WTC11 (cell line): ENCODE data around the gene MX1. TPM values are rescaled to one million over a fixed set of nuclear protein-coding genes. Genes with fewer than 3 reads are reported as not detected.

ENCODE experiments used
- ATAC-seq: fragments of 200-7000 bp; cut with Tn5 transposase; 2 replicates; pipeline ENCODE4 v1.10.0; 2021; ENCODE audit warnings: mild to moderate bottlenecking, moderate library complexity
- CTCF ChIA-PET: fragments of 300-600 bp; sonication (Branson Sonifier 250); formaldehyde crosslinking; loops from one replicate; lab custom pipeline; 2021; ENCODE audit warnings: antibody characterized with exemption; lab: Charles Lee
- POLR2A ChIA-PET: fragments of 350-600 bp; sonication (Branson Sonifier 250); formaldehyde crosslinking; loops from one replicate; lab custom pipeline; 2021; ENCODE audit warnings: antibody characterized with exemption; lab: Charles Lee
- DNase-seq: peaks from one replicate; pipeline ENCODE4 v3.0.0; 2021; ENCODE audit warnings: low spot score
- H3K27ac Mint-ChIP-seq: 2 replicates; pipeline ENCODE4 v1.8.0; 2021; ENCODE audit warnings: mixed read lengths
- H3K27me3 Mint-ChIP-seq: 2 replicates; pipeline ENCODE4 v1.8.0; 2021; ENCODE audit warnings: low read depth, mild to moderate bottlenecking, moderate library complexity, mixed read lengths
- H3K36me3 Mint-ChIP-seq: 2 replicates; pipeline ENCODE4 v1.8.0; 2021; ENCODE audit warnings: mixed read lengths
- H3K4me1 Mint-ChIP-seq: 2 replicates; pipeline ENCODE4 v1.8.0; 2022; ENCODE audit warnings: mixed read lengths
- H3K4me3 Mint-ChIP-seq: 2 replicates; pipeline ENCODE4 v1.8.0; 2021; ENCODE audit warnings: mild to moderate bottlenecking, moderate library complexity, mixed read lengths
- H3K9me3 Mint-ChIP-seq: 2 replicates; pipeline ENCODE4 v1.8.0; 2021; ENCODE audit warnings: mixed read lengths
- ATF1 ChIP-seq: sonication (generic); formaldehyde crosslinking; IDR thresholded peaks from 2 replicates; pipeline ENCODE4 v1.8.1; 2023; ENCODE audit warnings: mild to moderate bottlenecking, moderate library complexity, missing genetic modification reagents
- CREB1 ChIP-seq: sonication (generic); formaldehyde crosslinking; IDR thresholded peaks from 2 replicates; pipeline ENCODE4 v1.8.0; 2023; ENCODE audit warnings: mild to moderate bottlenecking, missing genetic modification reagents
- ETV6 ChIP-seq: sonication (generic); formaldehyde crosslinking; IDR thresholded peaks from 2 replicates; pipeline ENCODE4 v1.8.1; 2022; ENCODE audit warnings: mild to moderate bottlenecking, missing genetic modification reagents
- IRF2 ChIP-seq: sonication (generic); formaldehyde crosslinking; IDR thresholded peaks from 2 replicates; pipeline ENCODE4 v1.8.0; 2022; ENCODE audit warnings: low read depth, missing genetic modification reagents, borderline replicate concordance
- KAT7 ChIP-seq: sonication (generic); formaldehyde crosslinking; IDR thresholded peaks from 2 replicates; pipeline ENCODE4 v1.8.1; 2023; ENCODE audit warnings: missing genetic modification reagents, mild to moderate bottlenecking, borderline replicate concordance
- NR1H2 ChIP-seq: sonication (generic); formaldehyde crosslinking; IDR thresholded peaks from 2 replicates; pipeline ENCODE4 v1.9.0; 2021; ENCODE audit warnings: mild to moderate bottlenecking, moderate library complexity, missing genetic modification reagents
- NR2C2 ChIP-seq: sonication (generic); formaldehyde crosslinking; IDR thresholded peaks from 2 replicates; pipeline ENCODE4 v1.8.0; 2022; ENCODE audit warnings: mild to moderate bottlenecking, missing genetic modification reagents
- NR3C1 ChIP-seq: sonication (generic); formaldehyde crosslinking; conservative IDR thresholded peaks from 2 replicates; pipeline ENCODE4 v1.8.1; 2023; ENCODE audit warnings: low read depth, mild to moderate bottlenecking, missing genetic modification reagents
- OVOL2 ChIP-seq: fragments of 250-450 bp; sonication (Bioruptor Pico); IDR thresholded peaks from 2 replicates; pipeline ENCODE4 v1.9.0; 2021; ENCODE audit warnings: mild to moderate bottlenecking, borderline replicate concordance
- PRRX2 ChIP-seq: fragments of 250-450 bp; sonication (Bioruptor Pico); IDR thresholded peaks from 2 replicates; pipeline ENCODE4 v1.8.0; 2021; ENCODE audit warnings: mild to moderate bottlenecking
- SMAD4 ChIP-seq: sonication (generic); formaldehyde crosslinking; IDR thresholded peaks from 2 replicates; pipeline ENCODE4 v1.8.0; 2022; ENCODE audit warnings: mild to moderate bottlenecking, missing genetic modification reagents
- SOX15 ChIP-seq: fragments of 250-450 bp; sonication (Bioruptor Pico); IDR thresholded peaks from 2 replicates; pipeline ENCODE4 v1.9.0; 2021; ENCODE audit warnings: mild to moderate bottlenecking
- TEAD1 ChIP-seq: sonication (generic); formaldehyde crosslinking; IDR thresholded peaks from 2 replicates; pipeline ENCODE4 v1.8.0; 2022; ENCODE audit warnings: mild to moderate bottlenecking, missing genetic modification reagents
- TEAD4 ChIP-seq: sonication (generic); formaldehyde crosslinking; IDR thresholded peaks from 2 replicates; pipeline ENCODE4 v1.8.0; 2022; ENCODE audit warnings: mild to moderate bottlenecking, missing genetic modification reagents
- TP53 ChIP-seq: sonication (generic); formaldehyde crosslinking; IDR thresholded peaks from 2 replicates; pipeline ENCODE4 v1.8.1; 2023; ENCODE audit warnings: mild to moderate bottlenecking, missing genetic modification reagents
- ZNF263 ChIP-seq: sonication (generic); formaldehyde crosslinking; IDR thresholded peaks from 2 replicates; pipeline ENCODE4 v1.8.1; 2022; ENCODE audit warnings: low read depth, mild to moderate bottlenecking, moderate library complexity, missing genetic modification reagents
- ZNF416 ChIP-seq: fragments of 250-450 bp; sonication (Bioruptor Pico); IDR thresholded peaks from 2 replicates; pipeline ENCODE4 v1.9.0; 2021; ENCODE audit warnings: mild to moderate bottlenecking, inconsistent platforms
- ZNF423 ChIP-seq: fragments of 250-450 bp; sonication (Bioruptor Pico); IDR thresholded peaks from 2 replicates; pipeline ENCODE4 v2.1.2; 2022; ENCODE audit warnings: mild to moderate bottlenecking, moderate library complexity
- total RNA-seq: library from RNA; stranded (reverse); gene quantifications from 3 replicates; pipeline ENCODE4 v1.2.3, GENCODE V29; 2021
- TF ChIP-seq, protein P1 (sequence below): sonication (generic); formaldehyde crosslinking; IDR thresholded peaks from 2 replicates; pipeline ENCODE4 v1.8.1; 2023; ENCODE audit warnings: mild to moderate bottlenecking, missing genetic modification reagents, moderate library complexity
- TF ChIP-seq, protein P2 (sequence below): sonication (generic); formaldehyde crosslinking; IDR thresholded peaks from 2 replicates; pipeline ENCODE4 v1.8.1; 2023; ENCODE audit warnings: mild to moderate bottlenecking, missing genetic modification reagents
- TF ChIP-seq, protein P3 (sequence below): sonication (generic); formaldehyde crosslinking; IDR thresholded peaks from 2 replicates; pipeline ENCODE4 v1.8.1; 2022; ENCODE audit warnings: mild to moderate bottlenecking, missing genetic modification reagents, moderate library complexity, borderline replicate concordance
- TF ChIP-seq, protein P4 (sequence below): sonication (generic); formaldehyde crosslinking; IDR thresholded peaks from 2 replicates; pipeline ENCODE4 v1.8.0; 2022; ENCODE audit warnings: mild to moderate bottlenecking, missing genetic modification reagents
- TF ChIP-seq, protein P5 (sequence below): sonication (generic); formaldehyde crosslinking; IDR thresholded peaks from 2 replicates; pipeline ENCODE4 v1.8.0; 2022; ENCODE audit warnings: mild to moderate bottlenecking, missing genetic modification reagents

The MX1 gene
- total RNA-seq, 1 experiment from 2014 or later = 3.6 TPM

DNA sequence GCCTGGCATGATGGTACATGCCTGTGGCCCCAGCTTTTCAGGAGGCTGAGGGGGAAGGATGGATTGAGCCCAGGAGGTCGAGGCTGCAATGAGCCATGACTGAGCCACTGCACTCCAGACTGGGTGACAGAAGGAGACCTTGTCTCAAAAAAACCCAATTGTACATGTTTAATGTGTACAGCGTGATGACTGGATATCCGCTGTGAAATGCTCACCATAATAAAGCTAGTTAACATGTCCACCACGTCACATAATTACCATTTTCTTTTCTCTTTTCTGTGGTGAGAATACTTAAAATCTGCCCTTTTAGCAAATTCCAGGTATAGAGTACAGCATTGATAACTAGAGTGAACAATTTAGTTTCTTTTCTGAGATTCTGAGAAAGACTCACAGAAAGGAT, 57.9 kb downstream of the MX1 start:
- Mint-ChIP-seq H3K27ac (no peak overlapping the region), H3K4me1 (peaks cover 27% of the 10 kb centered on the region), H3K36me3 (peaks cover 3% of the 10 kb centered on the region; the same call in 1 of the 2 replicates), H3K9me3 (no peaks in the 10 kb centered on the region), H3K27me3 (no peaks in the 10 kb centered on the region), H3K4me3 (no peak overlapping the region)
- CTCF ChIA-PET = interaction anchor here (0.7 kb wide), 1 partner anchor 24 kb away, joined by 3 read pairs; no protein-coding TSS in a partner anchor
- ATAC-seq (no peak), DNase-seq (no peak)
- no peak for TF ChIP-seq ATF1 (CRISPR knock-in tag)
- TF ChIP-seq IRF2 (CRISPR knock-in tag) = no peak
- TF ChIP-seq ZNF263 (CRISPR knock-in tag) = no peak
- no peak for TF ChIP-seq NR2C2 (CRISPR knock-in tag)
- TF ChIP-seq KAT7 (CRISPR knock-in tag) = no peak
- TF ChIP-seq SMAD4 (CRISPR knock-in tag) = no peak
- no peak for TF ChIP-seq TEAD4 (CRISPR knock-in tag)
- TF ChIP-seq, protein P1, sequence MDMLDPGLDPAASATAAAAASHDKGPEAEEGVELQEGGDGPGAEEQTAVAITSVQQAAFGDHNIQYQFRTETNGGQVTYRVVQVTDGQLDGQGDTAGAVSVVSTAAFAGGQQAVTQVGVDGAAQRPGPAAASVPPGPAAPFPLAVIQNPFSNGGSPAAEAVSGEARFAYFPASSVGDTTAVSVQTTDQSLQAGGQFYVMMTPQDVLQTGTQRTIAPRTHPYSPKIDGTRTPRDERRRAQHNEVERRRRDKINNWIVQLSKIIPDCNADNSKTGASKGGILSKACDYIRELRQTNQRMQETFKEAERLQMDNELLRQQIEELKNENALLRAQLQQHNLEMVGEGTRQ (CRISPR knock-in tag) = no peak
- no peak for TF ChIP-seq ZNF423 (CRISPR knock-in tag)
- TF ChIP-seq, protein P2, sequence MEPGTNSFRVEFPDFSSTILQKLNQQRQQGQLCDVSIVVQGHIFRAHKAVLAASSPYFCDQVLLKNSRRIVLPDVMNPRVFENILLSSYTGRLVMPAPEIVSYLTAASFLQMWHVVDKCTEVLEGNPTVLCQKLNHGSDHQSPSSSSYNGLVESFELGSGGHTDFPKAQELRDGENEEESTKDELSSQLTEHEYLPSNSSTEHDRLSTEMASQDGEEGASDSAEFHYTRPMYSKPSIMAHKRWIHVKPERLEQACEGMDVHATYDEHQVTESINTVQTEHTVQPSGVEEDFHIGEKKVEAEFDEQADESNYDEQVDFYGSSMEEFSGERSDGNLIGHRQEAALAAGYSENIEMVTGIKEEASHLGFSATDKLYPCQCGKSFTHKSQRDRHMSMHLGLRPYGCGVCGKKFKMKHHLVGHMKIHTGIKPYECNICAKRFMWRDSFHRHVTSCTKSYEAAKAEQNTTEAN = no peak
- TF ChIP-seq CREB1 (CRISPR knock-in tag) = no peak
- no peak for TF ChIP-seq TEAD1 (CRISPR knock-in tag)
- TF ChIP-seq, protein P3, sequence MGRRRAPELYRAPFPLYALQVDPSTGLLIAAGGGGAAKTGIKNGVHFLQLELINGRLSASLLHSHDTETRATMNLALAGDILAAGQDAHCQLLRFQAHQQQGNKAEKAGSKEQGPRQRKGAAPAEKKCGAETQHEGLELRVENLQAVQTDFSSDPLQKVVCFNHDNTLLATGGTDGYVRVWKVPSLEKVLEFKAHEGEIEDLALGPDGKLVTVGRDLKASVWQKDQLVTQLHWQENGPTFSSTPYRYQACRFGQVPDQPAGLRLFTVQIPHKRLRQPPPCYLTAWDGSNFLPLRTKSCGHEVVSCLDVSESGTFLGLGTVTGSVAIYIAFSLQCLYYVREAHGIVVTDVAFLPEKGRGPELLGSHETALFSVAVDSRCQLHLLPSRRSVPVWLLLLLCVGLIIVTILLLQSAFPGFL (CRISPR knock-in tag) = no peak
- no peak for TF ChIP-seq PRRX2 (CRISPR knock-in tag)
- TF ChIP-seq, protein P4, sequence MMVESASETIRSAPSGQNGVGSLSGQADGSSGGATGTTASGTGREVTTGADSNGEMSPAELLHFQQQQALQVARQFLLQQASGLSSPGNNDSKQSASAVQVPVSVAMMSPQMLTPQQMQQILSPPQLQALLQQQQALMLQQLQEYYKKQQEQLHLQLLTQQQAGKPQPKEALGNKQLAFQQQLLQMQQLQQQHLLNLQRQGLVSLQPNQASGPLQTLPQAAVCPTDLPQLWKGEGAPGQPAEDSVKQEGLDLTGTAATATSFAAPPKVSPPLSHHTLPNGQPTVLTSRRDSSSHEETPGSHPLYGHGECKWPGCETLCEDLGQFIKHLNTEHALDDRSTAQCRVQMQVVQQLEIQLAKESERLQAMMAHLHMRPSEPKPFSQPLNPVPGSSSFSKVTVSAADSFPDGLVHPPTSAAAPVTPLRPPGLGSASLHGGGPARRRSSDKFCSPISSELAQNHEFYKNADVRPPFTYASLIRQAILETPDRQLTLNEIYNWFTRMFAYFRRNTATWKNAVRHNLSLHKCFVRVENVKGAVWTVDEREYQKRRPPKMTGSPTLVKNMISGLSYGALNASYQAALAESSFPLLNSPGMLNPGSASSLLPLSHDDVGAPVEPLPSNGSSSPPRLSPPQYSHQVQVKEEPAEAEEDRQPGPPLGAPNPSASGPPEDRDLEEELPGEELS (CRISPR knock-in tag) = no peak
- TF ChIP-seq, protein P5, sequence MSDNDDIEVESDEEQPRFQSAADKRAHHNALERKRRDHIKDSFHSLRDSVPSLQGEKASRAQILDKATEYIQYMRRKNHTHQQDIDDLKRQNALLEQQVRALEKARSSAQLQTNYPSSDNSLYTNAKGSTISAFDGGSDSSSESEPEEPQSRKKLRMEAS (CRISPR knock-in tag) = no peak
- TF ChIP-seq ZNF416 (CRISPR knock-in tag) = no peak
- POLR2A ChIA-PET = no interaction called here

DNA sequence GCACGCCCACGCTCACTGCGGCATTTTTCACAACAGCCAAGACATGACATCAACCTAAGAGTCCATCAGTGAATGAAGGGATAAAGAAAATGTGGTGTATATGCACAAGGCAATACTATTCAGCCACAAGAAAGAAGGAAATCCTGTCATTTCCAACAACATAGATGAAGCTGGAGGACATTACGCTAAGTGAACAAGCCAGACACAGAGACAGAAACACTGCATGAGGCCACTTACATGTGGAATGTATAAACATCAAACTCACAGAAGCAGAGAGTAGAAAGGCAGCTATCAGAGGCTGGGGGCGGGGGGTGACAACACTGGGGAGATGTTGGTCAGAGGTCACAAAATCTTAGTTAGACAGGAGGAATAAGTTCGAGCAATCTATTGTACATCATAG, 61.0 kb downstream of the MX1 start:
- DNase-seq = no peak
- no peaks in the 10 kb centered on the region for H3K27me3 Mint-ChIP-seq
- H3K9me3 Mint-ChIP-seq = no peaks in the 10 kb centered on the region
- ATAC-seq = no peak
- POLR2A ChIA-PET = no interaction called here
- CTCF ChIA-PET = no interaction called here
- peaks cover 7% of the 10 kb centered on the region; the same call in 1 of the 2 replicates for H3K36me3 Mint-ChIP-seq
- TF ChIP-seq SOX15 (CRISPR knock-in tag) (no peak), ZNF423 (CRISPR knock-in tag) (no peak), ETV6 (CRISPR knock-in tag) (no peak), CREB1 (CRISPR knock-in tag) (no peak), NR3C1 (CRISPR knock-in tag) (no peak), NR1H2 (CRISPR knock-in tag) (no peak), TP53 (CRISPR knock-in tag) (no peak), TEAD4 (CRISPR knock-in tag) (no peak), OVOL2 (CRISPR knock-in tag) (no peak)
- TF ChIP-seq, protein P2 = no peak
- TF ChIP-seq, protein P4 (CRISPR knock-in tag) = no peak
- H3K4me3 Mint-ChIP-seq = no peak overlapping the region
- H3K27ac Mint-ChIP-seq = no peak overlapping the region
- H3K4me1 Mint-ChIP-seq = peaks cover 9% of the 10 kb centered on the region; the same call in 1 of the 2 replicates
